ENCODE results near the gene ZDHHC23.

The ZDHHC23 gene, protein sequence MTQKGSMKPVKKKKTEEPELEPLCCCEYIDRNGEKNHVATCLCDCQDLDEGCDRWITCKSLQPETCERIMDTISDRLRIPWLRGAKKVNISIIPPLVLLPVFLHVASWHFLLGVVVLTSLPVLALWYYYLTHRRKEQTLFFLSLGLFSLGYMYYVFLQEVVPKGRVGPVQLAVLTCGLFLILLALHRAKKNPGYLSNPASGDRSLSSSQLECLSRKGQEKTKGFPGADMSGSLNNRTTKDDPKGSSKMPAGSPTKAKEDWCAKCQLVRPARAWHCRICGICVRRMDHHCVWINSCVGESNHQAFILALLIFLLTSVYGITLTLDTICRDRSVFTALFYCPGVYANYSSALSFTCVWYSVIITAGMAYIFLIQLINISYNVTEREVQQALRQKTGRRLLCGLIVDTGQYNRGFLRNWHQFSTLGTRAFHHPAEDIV

GRCh38 chr3:113947372-113948014 is at the start of gene ZDHHC23:
ZDHHC23 (plus strand) TSS chr3:113948013; CDS start chr3:113948803, 790 bp downstream.
- peak; percentile 60 for DNase-seq

DNA sequence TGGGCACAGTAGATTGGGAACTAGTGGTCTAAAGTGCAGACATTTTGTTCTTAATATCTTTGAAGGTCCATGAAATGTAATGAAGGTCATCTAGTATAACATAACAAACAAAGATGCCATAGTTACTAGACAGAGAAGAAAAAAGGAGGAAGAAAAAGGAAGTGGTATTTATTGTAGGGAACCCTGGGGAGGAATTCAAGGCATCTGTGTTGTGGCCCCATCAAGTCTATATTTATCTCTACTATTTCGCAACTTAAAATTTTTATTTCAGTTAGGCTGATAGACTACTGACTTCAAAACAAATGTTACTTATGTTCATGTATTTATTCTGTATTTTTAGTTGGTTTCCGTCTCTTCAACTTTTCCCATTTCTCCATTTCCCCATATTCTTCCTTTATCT is 48.9 kb upstream of the ZDHHC23 start:
- DNase-seq, result no peak

DNA sequence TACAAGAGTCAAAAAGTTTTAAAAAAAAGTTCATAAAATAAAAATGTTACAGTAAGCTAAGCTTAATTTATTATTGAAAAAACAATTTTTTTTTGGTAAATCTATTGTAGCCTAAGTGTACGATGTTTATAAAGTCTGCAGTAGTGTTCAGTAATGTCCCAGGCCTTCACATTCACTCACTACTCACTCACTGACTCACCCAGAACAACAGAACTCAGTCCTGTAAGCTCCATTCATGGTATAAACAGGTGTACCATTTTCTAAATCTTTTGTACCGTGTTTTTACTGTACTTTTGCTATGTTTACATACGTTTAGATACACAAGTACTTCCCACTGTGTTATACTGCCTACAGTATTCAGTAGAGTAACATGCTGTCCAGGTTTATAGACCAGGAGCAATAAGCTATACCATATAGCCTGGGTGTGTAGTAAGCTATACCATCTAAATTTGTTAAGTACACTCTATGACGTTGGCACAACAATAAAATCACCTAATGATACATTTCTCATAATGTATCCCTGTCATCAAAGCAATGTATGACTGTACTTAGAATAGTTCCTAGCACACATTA is 41.2 kb upstream of the ZDHHC23 start:
- DNase-seq, result no peak

- DNase-seq, result no peak
These were observed 39.7 kb upstream of the ZDHHC23 start for GRCh38 chr3:113908133-113908532.

DNA sequence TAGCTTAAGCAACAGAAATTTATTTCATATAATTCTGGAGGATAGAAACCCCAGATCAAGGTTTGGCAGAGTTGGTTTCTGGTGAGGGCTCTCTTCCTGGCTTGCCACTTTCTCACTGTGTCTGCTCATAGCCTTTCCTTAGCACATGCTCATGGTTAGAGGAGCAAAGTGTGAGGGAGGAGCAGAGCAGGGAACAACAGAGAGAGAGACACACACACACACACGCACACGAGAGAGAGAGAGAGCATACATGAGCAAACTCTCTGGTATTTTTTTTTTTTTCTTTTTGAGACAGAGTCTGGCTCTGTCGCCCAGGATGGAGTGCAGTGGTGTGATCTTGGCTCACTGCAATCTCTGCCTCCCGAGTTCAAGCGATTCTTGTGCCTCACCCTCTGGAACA is 36.8 kb upstream of the ZDHHC23 start:
- DNase-seq, result no peak

GRCh38 chr3:113912552-113913236 is 35.1 kb upstream of the ZDHHC23 start:
- peak; percentile 57 for DNase-seq

DNA sequence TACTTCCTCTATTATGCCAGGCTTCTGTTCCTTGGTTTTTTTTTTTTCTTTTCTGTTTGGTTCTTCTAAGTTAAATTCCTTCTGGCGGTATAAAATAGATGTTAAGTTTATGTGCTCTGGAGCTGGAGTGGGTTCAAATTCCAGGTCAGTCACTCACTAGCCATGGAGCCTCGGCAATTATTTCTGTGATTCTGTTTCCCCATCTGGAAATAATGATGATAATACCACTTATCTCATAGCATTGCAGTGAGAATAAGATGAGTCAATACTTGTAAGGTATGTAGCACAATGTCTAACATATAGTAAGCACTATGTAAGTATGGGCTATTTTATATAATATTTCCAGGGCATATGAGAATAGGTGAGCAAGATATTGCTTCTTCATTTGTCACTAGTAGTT is 33.2 kb upstream of the ZDHHC23 start:
- no peak for DNase-seq

DNA sequence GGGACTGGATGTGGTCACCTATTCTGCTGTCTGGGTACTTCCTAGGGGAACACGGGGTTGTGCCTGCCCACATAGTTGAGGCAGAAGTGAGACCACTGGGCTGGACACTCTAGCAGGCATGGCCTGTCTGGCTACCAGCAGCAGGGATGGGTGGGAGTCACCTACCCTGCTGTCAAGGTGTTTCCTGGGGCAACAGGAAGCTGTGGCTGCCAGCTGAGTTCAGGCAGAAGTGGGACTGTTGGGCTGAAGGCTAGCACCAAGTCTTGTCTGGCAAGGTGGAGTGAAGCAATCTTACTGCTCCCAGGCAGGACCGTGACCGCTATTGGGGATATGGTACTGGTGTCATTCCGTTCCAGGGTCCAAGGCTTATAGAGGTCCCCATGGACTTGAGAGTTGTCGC is 20.3 kb upstream of the ZDHHC23 start:
- DNase-seq, result no peak

DNA sequence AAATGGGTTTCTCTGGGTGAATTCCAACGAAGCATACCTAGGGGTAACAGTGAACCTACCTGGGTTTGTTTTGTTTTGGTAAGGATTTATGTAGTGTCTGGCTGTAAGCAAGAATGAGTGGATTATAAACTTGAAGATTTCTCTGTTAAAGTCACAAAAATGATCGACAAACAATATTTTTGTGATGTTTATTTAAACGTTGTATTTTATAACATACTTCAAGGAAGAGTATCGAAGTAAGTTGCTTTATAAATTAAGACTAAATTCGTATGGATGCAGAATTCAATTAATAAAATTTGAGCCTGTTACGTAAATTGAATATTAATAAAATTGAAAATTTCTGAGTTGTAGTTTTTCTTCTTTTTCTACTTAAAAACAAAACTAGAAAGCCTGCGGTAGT is 982 bp upstream of the ZDHHC23 start:
- no peak for DNase-seq

DNA sequence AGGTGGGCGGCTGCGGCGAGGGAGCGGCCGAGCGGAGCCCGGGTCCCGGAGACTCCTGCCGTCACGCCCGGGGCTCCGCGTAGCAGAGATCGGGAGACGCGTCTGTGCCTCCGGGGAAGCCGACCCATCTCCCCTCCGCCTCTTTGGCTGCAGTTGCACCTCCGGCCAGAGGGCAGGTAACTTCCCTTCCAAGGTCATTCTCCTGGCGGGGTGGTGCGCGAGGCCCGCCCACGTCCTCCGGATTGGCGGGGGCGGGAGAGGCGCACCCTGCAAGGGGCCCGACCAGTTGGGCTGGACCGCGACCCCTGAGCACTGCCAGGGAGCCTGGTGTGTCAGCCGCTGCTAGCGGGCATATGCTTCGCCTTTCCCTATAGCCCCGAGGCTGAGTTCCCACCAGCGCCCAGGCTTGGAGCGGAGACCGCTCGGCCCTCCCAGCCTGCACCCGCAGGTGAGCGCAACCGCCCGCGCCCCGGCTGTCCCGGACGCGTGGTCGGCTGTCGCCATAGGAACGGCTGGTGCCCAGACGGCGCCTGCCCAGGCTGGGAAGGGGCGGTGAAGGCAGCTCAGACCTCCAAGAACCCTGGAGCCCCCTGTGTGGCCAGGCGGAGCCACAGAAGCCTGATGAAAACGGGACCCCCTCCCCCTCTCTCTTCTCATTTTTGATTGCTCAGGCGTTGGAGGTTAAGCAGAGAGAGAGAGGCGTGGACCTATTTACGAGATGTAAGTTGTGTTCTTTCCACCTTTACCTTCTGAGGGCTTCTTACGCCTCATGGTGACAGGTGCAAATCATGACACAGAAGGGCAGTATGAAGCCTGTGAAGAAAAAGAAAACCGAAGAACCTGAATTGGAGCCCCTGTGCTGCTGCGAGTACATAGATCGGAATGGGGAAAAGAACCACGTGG is 453 bp downstream of the ZDHHC23 start:
- peak; percentile 43 for DNase-seq

- no peak for DNase-seq
These were observed 5.1 kb downstream of the ZDHHC23 start for GRCh38 chr3:113952921-113953320.

GRCh38 chr3:113953677-113954076 is 5.9 kb downstream of the ZDHHC23 start:
- no peak for DNase-seq

DNA sequence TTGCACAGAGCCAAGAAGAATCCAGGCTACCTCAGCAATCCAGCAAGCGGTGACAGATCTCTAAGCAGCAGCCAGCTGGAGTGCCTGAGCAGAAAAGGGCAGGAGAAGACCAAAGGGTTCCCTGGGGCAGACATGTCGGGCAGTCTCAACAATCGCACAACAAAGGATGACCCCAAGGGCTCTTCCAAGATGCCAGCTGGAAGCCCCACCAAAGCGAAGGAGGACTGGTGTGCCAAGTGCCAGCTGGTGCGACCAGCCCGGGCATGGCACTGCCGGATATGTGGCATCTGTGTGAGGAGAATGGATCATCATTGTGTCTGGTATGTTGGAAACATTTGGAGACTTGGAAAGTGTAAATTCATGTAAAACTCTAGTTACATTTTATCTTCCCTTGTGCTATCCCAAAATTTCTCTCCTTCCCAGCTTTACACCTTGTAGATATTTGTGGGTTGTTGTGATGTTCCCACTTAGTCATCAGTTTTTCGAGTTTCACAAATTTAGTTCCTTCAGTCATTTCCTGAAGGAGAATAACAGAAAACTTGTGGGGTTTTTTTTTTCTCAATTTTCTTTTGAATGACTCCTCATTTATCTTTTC is 6.4 kb downstream of the ZDHHC23 start:
- no peak for DNase-seq

DNA sequence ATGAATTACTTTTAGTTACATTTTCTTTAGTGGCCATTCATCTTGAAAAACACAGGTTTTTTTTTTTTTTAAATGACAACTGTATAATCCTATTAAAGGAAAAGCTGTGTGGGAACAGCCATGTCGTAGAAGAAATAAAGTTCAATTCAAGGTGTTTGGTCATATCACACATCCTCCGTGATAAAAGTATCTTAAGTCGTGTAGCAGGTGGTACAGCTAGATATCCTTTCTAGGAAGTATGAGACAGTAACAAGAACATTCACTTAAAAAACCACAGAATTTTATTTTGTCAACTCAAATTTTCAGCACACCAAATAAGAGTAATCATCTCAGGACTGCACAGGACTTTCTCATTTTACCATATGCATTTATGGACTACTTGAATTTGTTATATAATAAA is 16.1 kb downstream of the ZDHHC23 start:
- no peak for DNase-seq

DNA sequence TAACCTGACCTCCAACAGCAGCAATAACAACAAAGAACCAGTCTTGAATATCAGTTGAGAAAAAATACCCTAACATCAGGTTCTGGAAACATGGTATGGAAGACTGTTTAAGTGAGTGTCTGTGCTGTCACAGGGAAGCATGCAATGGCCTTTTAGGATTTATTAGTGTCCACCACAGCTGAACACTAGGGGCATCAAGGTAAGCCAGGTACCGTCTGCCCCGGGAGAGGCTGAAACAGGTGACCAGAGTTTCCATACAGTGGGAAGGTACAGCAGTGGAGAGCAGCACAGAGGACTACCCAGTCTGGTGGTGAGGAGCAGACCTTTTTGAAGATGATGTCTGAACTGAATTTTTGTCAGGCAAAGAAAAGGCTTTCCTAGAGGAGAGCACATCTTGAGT is 18.4 kb downstream of the ZDHHC23 start:
- no peak for DNase-seq

DNA sequence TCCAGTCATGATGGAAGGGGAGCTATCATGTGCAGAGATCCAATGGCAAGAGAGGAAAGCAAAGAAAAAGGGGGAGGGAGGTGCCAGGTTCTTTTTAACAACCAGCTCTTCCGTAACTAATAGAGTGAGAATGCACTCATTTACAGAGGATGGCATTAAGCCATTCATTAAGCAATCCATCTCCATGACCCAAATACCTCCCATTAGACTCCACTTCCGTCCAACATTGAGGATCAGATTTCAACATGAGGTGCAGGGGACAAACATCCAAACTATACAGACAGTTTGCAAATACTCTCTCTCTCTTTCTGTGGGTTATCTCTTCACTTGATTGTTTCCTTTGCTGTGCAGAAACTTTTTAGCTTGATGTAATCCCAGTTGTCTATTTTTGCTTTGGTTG is 21.2 kb downstream of the ZDHHC23 start:
- no peak for DNase-seq

GRCh38 chr3:113977822-113978221 is 30.0 kb downstream of the ZDHHC23 start:
- no peak for DNase-seq

GRCh38 chr3:113979916-113980315 is 32.1 kb downstream of the ZDHHC23 start:
- no peak for DNase-seq

GRCh38 chr3:113981803-113982202 is 34.0 kb downstream of the ZDHHC23 start:
- no peak for DNase-seq

DNA sequence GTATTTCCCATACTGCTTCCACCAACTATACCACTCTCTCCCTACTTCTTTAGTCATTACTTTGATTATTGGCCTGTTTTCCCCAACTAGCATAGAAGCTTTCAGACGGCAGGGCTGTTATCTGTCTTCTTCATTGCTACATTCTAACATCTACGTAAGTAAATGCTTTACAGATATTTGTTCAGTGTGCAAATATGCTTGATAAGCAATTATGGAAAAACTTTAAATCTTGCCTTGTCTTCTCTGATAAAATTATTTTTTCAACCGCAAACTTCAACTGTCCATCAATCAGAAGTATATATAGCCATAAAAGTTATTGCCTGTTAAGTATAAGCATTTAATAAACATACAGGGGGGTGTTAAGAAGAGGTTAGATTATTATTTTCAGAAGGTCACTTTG is 35.7 kb downstream of the ZDHHC23 start:
- no peak for DNase-seq

DNA sequence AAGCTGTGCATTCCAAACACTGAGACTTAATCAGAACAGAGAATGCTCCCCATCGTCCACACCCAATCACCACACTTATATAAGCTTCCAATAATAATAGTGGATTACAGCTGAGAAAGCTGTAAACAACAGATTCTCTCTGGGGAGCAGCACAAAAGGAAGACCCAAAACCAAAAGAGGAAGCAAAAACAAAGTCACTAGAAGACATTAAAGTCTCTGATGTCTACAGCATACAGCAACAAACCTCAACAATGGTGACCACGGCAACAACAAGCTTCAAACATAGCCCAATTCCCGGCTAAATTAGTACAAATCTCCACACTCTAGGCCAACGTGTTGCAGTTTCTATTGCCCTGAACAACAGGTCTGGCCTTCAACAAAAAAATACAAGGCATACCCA is 37.7 kb downstream of the ZDHHC23 start:
- DNase-seq, result no peak

- no peak for DNase-seq
These were observed 57.7 kb downstream of the ZDHHC23 start for GRCh38 chr3:114005481-114005880.

Data from NCI-H1092 treated with DMSO at 0.1 percent for 48 hours (cell line).